Activated gamma-delta T cell treated with anti-CD3 and anti-CD28 coated beads, Interleukin-2, amount 50 U/mL, for 16 hours (primary cell): ENCODE measurements around the gene APLN.

ENCODE experiments used
- DNase-seq: peaks from one replicate; pipeline ENCODE4 v3.0.0-alpha.2; 2020; ENCODE audit warnings: low read depth

The APLN gene

DNA sequence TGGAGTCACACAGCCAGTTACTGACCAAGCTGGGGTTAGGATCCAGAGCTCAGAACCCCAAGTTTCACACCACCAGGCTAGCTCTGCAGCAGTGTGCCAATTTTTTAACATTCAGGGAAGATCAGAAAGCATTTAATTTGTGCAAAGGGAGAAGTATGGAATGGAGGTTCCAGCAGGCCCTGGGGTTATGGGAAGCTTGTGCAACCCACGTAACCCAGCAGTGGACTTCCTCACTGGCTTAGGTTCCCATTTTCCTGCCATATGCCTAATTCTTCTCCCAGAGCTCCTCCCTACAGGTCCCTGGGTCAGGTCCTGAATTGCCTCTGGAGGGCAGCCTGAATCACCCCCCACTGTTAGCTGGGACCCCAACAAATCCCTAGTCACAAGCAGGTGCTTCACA, 14.0 kb downstream of the APLN start:
- DNase-seq: no peak

DNA sequence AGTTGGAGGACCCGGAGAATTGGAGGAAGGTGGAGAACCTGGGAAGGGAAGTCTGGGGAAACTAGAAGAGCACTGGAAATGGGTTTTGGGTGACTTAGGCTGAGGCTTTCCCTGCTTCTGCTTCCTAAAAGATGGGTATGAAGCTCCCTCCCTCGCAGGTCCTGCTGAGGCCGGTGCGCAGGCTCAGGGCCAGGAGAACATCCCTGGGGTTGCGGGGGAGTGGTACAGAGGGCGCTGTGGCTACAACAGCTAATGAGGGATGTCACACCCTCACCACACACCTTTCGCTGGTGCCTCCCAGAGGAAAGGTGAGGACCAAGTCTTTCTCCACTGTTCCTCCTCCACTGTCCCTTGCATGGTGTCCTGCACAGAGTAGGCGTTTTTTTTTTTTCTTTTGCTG, 15.8 kb downstream of the APLN start:
- no peak for DNase-seq

DNA sequence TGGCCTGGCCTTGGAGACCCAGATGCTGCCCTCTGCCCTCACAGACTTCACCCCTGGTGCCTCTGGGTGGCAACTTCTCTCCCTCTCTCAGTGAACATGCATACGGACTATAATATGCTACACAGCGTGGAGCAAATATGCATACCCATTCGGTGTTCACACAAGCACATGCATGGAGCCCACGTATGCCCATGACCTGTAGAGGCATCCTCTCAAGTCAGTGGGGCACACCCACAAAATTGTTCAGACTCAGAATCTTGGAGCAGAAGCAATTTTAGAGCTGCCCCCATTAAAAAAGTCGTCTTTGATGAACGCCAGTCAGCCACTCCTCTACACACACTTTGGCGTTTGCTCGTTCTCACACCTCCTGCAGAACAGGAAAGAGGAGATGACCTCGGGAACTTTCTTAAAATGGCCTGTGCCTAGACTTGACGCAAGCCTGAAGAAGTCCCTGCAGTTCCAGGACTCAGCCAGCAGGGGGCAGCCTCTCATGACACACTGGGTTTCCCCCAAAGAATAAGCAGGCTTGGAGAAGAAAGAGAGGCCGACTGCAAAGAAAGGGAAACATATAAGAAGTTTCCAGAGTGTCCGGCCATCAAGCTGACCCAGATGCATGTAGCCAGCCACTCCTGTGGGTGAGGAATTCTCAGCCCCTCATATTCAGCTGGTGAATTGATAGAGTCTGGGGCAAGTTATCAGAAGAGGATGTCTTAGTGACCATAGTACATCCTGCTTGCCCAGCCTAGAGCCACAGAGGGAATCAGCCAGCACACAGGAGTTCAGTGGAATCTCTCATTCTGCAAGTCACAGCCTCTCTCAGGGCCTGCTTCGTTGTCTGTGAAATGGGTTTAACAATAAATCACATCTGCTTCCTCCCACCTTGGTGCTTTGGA, 17.3 kb downstream of the APLN start:
- peak; percentile 68 for DNase-seq

DNA sequence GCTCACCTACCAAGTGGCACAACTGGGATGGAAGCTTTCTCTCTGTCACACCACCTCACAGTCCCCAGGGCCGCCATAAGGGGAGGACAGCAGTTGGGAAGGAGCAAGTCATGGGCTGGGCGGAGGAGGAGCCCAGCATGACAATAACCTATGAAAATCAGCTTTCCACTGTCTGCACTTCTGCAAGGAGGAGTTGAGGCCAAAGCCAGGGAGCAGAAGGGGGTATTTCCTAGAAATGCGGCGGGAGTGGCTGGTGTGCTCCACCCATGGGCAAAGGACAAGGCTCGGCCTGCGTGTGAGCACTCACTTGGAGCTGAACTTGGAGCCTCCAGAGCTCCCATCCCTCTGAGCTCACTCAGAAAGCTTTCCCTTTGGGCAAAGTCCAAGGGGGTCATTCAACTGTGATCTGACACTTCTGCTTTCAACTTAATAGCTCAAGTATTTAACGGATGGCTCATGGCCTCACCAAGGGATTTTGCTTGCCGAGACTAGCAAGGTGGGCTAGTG, 18.5 kb downstream of the APLN start:
- no peak for DNase-seq

DNA sequence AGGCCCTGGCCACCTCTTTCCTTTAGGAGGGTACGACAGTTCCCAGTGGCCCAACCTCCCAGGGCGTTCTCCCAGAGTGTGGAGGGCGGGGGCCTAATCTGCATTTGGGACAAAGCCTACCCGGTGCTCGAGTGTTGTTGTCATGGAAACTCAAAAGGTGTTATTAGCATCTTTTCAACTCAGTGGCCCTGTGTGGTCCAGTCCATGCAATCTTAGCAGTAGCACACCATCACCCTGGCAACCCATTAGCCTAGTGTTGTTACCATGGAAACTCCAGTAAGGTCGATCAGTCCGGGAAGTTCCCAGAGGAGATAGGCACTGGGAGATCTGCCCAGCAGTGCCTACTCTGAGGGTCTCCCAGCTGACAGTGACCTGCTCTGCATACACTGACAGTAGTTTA, 20.2 kb downstream of the APLN start:
- no peak for DNase-seq

DNA sequence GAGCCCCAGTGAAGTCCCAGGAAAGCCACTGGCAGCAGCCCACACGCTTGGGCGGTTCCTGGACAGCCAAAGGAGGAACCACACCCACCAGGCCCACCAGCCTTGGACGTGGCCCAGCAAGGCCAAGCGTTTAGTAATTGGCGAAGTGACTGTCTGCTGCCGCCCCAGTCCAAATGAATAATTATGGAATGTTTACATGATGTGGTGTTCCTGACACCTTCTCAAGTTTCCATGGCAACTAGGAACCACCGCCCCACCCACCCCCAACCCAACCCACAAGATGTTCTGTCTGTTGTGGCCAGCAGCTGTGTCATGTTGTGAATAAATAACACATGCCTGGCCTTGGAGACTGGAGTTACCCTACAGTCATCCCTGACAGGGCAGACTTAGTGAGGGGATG, 22.3 kb downstream of the APLN start:
- DNase-seq: no peak

DNA sequence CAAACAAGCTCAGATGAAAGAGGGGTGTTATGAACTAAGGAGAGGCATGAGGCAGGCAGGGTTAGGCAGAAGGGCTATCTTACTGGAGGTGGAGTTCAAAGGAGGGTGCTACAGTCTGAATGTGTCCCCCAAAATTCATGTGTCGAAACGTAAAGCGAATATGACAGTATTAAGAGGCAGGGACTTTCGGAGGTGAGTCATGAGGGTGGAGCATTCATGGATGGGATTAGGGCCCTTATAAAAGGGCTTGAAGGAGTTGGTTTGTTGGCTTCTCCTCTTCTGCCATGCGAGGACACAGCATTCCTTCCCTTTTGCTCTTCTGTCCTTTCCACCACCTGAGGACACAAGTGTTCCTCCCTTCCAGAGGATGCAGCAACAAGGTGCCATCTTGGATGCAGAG, 22.9 kb downstream of the APLN start:
- no peak for DNase-seq

DNA sequence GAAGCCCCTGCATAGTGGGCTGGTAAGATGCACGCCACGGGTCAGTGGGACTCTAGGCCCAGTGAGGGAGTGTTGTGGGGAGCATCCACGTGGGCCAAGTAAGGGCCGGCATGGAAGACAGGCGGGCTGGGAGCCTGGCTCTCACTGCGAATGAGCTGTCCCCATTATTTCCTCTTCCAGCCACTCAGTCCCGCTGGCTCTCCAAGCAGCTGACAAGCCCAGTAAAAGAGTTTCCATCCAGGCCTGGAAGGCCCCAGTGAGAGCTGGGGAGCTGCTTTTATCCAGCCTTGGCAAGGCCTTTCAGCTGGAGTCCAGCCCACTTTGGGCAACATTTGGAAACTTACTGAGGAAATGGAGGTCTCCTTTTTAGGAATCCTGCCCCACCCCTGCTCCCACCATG, 24.9 kb downstream of the APLN start:
- no peak for DNase-seq

DNA sequence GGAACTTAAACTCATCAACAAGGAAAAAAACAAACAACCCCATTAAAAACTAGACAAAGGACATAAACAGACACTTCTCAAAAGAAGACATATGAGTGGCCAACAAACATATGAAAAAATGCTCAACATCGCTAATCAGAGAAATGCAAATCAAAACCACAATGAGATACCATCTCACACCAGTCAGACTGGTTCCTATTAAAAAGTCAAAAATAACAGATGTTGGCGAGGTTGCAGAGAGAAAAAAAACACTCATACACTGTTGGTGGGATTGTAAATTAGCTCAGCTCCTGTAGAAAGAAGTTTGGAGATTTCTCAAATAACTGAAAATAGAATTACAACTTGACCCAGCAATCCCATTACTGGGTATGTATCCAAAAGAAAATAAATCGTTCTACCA, 28.7 kb downstream of the APLN start:
- DNase-seq: no peak

DNA sequence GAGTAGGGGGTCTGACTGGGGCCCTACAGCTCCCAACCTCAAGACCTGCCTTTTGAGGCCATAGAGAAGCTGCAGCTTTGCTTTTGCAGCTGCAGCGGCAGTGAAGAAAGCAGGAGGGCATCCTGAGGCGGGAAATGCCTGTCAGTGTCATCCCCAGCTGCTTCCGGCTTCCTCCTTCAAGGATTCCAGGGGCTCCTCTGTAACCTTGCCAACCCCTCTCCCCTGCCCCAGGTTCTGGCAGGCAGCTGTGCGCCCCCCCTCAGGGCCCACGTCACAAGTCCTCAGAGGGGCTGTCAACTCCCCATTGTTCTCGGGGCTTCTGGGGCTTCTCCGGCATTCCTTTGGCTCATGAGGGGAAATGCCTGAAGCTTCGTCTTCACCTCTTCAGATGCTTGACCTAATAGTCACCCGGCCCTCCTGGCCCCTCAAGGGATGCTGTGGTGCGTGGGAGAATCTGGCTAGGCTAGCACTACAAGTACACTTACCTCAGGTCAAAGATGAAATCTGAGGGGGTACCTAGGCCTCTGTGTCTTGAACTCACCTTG, 31.9 kb downstream of the APLN start:
- DNase-seq: no peak

DNA sequence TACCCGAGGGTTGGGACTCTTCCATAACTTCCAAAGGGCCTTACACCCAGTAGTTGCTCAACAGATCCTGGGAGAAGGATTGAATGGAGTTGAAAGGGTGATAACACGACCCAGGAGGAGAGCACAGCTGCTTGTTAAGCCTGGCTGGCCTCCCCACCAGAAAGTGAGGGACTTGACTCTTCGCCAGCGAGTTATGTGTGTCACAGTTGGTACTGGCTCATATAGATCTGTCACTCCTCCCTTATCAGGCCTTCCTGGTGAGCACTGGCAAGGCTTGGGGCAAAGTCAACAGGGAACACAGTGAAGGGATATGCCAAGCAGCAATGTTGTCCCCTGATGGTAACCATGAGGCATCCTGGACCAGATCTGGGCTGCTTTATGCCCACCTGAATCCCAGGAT, 35.8 kb downstream of the APLN start:
- no peak for DNase-seq

DNA sequence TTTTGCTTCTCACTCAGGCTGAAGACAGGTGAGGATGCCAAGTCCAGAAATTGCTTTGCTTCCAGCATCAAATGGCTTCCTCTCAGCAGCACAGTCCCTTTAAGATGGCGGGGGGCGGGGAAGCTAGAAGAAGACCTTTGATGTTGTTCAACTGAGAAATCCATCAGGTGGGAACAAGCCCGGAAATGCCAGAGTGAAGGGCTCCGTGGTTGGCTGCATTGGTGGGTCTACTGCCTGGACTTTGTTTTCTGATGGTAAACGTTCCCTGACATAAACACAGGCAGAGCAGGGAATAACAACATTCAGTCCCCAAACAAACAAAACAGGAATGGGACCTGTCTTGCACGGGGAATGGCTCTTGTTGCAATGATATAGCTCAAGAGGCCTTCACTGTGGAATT, 37.3 kb downstream of the APLN start:
- DNase-seq: no peak

DNA sequence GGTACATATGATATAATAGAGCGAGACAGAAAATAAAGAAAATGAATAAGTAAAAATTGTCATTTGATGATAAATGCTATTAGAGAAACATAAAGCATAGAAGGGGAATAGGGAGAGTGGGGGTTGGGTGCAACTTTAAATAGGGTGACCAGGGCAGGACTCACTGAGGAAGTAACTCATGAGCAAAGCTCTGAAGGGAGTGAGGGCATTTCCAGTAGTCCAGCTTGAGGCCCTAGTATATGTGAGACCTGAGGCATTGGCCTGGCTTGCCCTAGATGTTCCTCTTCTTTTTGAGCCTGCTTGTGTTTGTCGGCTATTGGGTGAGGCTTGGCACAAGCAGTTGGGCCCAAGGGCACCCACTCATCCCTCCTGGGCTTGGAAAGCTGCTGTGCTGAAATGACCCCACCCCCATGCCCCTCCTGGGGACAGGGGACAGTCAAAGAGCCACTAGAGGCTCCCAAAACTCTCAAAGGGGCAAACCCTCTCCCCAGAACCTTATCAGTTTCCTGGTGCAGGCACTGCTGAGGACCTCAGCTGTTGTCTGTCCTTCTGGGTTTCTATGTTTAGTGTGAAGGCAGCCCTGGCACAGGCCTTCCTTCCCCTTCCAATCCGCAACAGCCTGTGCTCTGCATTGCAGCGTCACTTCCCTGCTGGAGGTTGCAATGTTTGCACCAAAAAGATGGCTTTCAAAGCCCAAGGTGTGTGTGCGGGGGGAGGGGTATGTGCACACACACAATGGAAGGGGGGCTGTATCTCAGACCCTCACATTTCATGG, 40.1 kb downstream of the APLN start:
- DNase-seq: no peak

DNA sequence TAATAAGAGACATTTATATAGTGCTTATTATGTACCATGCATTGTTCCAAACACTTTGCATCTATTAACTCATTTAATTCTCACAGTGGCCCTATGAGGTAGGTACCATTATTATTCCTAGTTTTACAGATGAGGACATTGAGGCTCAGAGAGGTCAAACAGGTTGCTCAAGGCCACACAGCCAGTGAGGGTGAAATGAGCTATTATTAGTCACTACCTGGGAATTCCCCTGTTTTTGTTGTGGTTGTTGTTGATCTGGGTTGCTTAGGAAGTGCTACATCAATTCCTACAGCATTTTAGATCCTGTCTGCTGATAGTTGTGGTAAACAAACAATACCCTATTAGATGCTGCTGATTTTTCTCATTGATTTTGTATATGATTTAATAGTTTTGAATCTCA, 41.2 kb downstream of the APLN start:
- no peak for DNase-seq

DNA sequence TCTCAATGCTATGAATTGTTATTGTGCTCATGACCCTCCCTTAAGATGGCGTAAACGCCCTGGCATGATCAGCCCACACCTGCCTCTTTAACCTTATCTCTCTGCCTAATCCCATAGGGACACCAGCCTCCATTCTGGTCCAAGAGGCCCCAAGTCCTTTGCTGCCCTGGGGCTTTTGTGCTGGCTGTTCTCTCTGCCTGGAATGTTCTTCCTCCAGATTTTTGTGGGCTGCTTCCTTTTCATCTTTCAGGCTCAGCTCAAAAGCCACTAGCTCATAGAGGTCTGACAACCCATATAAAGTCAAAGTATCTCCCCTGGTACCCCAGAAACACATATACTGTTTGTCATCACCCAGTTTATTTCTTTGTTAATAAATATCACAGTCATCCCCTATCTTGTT, 42.4 kb downstream of the APLN start:
- no peak for DNase-seq

DNA sequence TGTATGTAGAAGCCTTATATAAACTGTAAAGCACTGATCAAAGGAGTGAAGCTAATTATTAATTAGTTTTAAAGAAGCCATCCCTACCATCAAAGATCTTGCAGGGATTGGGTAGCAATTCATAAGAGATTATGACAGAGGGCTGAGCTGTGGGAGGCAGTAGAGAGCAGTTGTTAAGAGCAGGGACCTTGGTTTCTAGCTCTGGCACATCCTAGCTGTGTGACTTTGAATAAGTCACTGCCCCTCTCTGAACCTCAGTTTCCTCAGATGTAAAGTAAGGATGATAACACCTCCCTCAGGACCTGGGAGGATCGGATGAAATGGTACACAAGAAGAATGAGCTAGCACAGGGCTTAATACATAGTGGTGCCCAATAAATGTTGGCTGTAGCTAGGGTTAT, 45.4 kb downstream of the APLN start:
- DNase-seq: no peak

DNA sequence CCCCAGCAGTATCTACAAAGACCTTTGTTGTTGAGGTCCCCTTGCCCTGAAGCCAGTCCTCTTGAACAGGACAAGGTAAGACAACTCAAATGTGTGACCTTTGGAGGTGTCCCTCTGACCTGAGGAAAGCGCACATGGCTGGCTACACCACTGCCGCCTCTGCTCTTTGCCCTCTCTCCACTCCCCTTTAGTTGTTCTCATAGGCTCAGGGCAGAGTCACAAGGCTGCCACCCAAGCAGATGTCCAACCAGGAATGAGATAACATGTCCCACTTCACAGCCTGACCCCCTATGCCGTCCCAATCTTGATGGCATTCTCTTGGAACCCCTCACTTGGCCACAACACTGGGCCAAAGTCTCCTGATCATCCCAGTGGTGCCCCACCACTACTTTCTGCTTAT, 46.3 kb downstream of the APLN start:
- no peak for DNase-seq

DNA sequence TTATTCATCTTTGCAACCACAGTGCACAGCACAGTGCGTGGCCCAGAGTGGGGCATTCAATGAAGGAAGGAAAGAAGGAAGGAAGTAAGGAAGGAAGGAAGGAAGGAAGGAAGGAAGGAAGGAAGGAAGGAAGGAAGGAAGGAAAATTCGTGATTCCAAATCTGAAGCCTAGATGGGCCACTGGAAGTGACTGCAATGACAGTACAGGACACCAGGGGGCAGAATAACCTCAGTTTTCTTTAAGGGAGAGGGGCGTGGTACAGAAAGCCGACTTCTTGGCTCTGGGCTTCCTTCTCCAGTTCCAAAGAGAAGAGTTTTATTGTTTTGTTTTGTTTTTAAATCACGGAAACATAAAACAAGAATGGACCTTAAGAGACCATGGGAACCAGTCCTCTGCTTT, 47.8 kb downstream of the APLN start:
- peak; percentile 43 for DNase-seq

DNA sequence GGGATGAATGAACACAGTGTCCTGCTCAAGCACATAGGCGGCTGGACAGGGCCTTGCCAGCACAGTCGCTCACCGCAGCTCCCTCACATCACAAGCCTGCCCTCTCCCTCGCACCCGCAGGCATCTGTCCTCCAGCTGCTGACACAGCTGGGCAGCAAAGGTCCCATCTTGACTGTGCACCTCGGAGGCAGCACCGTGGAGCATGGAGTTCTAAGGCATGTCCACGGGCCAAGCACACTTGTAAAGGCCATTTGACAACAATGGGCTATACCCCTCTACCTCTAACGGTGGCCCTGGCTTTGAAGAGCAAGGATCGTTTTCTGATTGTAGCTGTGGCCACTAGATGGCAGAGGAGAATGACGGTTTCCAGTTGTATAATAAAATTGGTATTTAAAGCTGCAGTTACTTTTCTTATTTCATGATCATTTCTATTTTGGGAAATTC, 53.8 kb downstream of the APLN start:
- DNase-seq: no peak

DNA sequence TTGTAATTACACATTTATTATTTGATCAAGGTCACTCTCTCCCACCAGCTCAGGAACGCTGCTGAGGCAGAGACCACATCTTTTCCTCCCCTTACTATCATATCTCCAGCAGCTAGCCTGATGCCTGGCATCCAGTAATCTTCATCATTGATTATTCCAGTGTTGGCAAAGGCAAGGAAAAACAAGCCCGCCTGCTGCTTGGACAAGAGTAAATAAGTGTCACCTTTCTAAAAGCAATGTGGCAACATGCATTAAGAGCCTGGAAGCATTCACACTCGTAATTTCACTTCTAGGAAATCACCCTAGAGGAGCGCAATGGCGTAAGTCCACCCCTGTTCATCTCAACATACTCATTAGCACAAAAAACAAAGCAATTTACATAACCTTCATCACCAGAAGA, 54.8 kb downstream of the APLN start:
- no peak for DNase-seq

DNA sequence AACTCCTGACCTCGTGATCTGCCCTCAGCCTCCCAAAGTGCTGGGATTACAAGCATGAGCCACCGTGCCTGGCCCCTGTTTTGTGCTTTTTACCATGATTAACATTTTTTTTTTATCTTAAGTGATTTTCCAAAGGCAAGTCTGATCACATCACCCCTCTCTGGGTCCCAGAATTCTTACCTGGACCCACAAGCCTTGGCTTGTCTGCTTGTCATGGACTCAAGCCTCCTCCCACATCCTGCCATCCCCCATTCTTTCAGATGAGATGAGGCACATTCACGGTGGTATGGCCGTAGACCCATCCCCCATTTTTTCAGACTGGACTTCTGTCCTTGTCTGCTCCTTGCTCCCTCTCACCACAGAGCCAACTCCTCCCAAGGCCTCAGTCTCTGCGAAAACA, 55.3 kb downstream of the APLN start:
- no peak for DNase-seq

DNA sequence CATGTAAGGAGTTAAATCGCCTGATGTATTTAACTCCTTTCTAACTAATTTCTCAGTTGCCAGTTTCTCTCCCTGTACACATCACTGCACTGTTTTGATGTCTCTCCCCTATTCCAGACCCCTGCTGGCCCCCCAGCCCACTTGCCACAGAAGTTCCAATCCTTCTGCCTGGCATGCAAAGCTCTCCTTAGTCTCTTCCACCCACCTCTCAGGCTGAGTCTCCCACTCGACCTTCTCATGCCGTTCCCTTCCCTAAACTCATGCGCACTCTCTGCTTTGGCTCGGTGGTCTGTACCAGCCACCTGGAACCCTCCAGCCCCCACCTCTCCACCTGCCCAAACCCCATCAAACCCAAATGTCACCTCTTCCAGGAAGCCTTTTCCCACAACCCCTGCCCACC, 56.9 kb downstream of the APLN start:
- no peak for DNase-seq

DNA sequence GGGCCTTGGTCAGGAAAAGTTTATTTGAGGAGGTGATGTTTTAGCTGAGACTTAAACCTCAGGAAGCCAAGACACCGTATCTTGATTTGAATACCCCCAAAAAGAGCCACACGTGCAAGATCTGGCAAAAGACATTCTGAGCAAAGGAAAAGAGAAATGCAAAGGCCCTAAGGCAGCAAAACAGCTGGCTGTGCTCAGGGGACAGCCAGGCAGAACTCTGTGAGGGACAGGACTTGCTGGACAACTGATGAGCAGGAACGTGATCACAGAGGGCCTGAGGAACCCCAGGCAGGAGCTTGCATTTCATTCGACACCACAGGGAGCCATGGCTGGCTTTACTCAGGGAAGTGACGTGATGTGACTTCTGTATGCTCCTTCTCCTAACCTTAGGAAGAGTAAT, 58.7 kb downstream of the APLN start:
- no peak for DNase-seq
